Esophagus squamous epithelium (tissue), 5 donors: ENCODE results near the gene S100A16. TPM values are rescaled to one million over a fixed set of nuclear protein-coding genes. Genes with fewer than 3 reads are reported as not detected.

Experiments used
- DNase-seq: peaks from one replicate; lab custom pipeline; 2025; lab: John Stamatoyannopoulos, UW
- H3K27ac ChIP-seq, 4 donors: fragments of 200-600 bp; sonication (generic); one replicate each; pipeline ENCODE4 v1.5.1; 2016 to 2019; ENCODE audit warnings: mild to moderate bottlenecking in 1 of 4
- H3K27me3 ChIP-seq, 4 donors: fragments of 200-600 bp; sonication (generic); 1 replicate in 3 of 4; 2 replicates in 1 of 4; pipeline versions ENCODE4 v1.5.1 to v1.6.0; 2017 to 2021; ENCODE audit warnings: antibody characterized with exemption in 1 of 4
- H3K36me3 ChIP-seq, 3 donors: fragments of 200-600 bp; sonication (generic); one replicate each; pipeline ENCODE4 v1.5.1; 2016 to 2019
- H3K4me1 ChIP-seq, 3 donors: fragments of 200-600 bp; sonication (generic); one replicate each; pipeline ENCODE4 v1.5.1; 2017 to 2019
- H3K4me3 ChIP-seq, 4 donors: fragments of 200-600 bp; sonication (generic); 1 replicate in 3 of 4; 2 replicates in 1 of 4; pipeline ENCODE4 v1.5.1; 2016 to 2019; ENCODE audit warnings: mild to moderate bottlenecking in 2 of 4, moderate library complexity in 1 of 4
- H3K9me3 ChIP-seq, 3 donors: fragments of 200-600 bp; sonication (generic); one replicate each; pipeline ENCODE4 v1.5.1; 2016 to 2019
- CTCF ChIP-seq, 6 experiments: fragments of 450-650 bp in 4 of 6; fragments of 200-600 bp in 2 of 6; sonication (generic) in 2 of 6; IDR thresholded peaks; one replicate each; pipeline ENCODE4 v1.5.1; 2016 to 2019; ENCODE audit warnings: antibody characterized with exemption in 6 of 6, mild to moderate bottlenecking in 4 of 6, moderate library complexity in 4 of 6
- POLR2A ChIP-seq, 4 donors: fragments of 450-650 bp; IDR thresholded peaks; one replicate each; pipeline ENCODE4 v1.6.1; 2017; ENCODE audit warnings: antibody characterized with exemption in 4 of 4, mild to moderate bottlenecking in 4 of 4, moderate library complexity in 3 of 4
- WGBS, 2 donors: methylation state at CpG; one replicate each; pipeline ENCODE4 v1.1.5; 2018; 5-methylcytosine and 5-hydroxymethylcytosine counted together
- intact Hi-C: fragments of 100-400 bp; cut with DNase I; formaldehyde crosslinking; loops from one replicate; pipeline ENCODE4 v1.15.0; 2022
- total RNA-seq, 4 donors: library from RNA; depleted of rRNA; stranded (reverse); fragments of >200 nt; gene quantifications; one replicate each; pipeline ENCODE4 v1.1.0, GENCODE V29; 2016
- donor health status: DM: yes; HTN: yes; CAD: no.

The S100A16 gene
- total RNA-seq, 4 donors from 2014 or later = 1,372 to 2,409 (median 2,158) TPM

DNA sequence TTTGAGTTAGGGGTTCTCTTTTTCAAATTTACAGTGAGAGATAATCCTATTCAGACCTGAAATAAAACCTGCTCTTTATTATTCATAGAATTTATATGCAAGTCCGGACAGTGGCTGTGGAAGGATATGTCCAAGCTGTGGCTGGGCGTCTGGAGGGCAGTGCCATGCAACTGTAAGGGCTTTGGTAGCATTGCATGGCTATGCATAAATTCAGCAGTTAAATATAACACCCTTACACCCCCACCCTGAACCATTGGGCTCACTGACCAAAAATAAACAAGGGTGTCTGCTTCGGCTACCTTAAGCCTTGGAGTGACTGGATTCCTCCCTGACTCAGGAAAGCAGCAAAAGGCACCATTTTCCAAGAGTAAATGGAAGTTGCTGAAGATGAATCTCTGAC lies 26.3 kb upstream of the S100A16 start:
- no peaks in the 10 kb centered on the region for H3K9me3 ChIP-seq
- DNase-seq = no peak
- TF ChIP-seq CTCF (IDR thresholded peaks at IDR 0.05) (no peak), POLR2A (IDR thresholded peaks at IDR 0.05) (no peak)
- peaks cover 22 to 88% (median 61%) of the 10 kb centered on the region in 3 donors for H3K36me3 ChIP-seq
- H3K27me3 ChIP-seq = no peaks in the 10 kb centered on the region
- H3K27ac ChIP-seq = no peak overlapping the region
- H3K4me1 ChIP-seq = peaks cover 13 to 54% (median 21%) of the 10 kb centered on the region in 3 donors
- intact Hi-C loops = no loop called here
- H3K4me3 ChIP-seq = no peak overlapping the region
- 63 to 73% methylated on average over 3 of the region's 3 CpGs for WGBS, 2 donors

- Histone ChIP-seq H3K36me3 (peaks cover 22 to 78% (median 52%) of the 10 kb centered on the region in 3 donors), H3K4me1 (peaks cover 16 to 51% (median 25%) of the 10 kb centered on the region in 3 donors), H3K27me3 (no peaks in the 10 kb centered on the region), H3K27ac (no peak overlapping the region), H3K4me3 (no peak overlapping the region), H3K9me3 (no peaks in the 10 kb centered on the region)
- intact Hi-C loops = no loop called here
- DNase-seq = no peak
- TF ChIP-seq CTCF (IDR thresholded peaks at IDR 0.05) (no peak), POLR2A (IDR thresholded peaks at IDR 0.05) (no peak)
- WGBS, 2 donors = 65 to 86% methylated on average over 6 of the region's 6 CpGs
These were observed 25.3 kb upstream of the S100A16 start for GRCh38 chr1:153638261-153638660.

GRCh38 chr1:153636312-153636711 lies 23.4 kb upstream of the S100A16 start:
- Histone ChIP-seq H3K27ac (peak overlapping the region in 2 of 4 donors; percentile 15 to 99), H3K4me3 (no peak overlapping the region), H3K36me3 (peaks cover 22 to 59% (median 39%) of the 10 kb centered on the region in 3 donors), H3K4me1 (peaks cover 19 to 59% (median 33%) of the 10 kb centered on the region in 3 donors), H3K27me3 (no peaks in the 10 kb centered on the region), H3K9me3 (no peaks in the 10 kb centered on the region)
- WGBS, 2 donors = 83 to 91% methylated on average over 9 of the region's 9 CpGs
- intact Hi-C loops = no loop called here
- TF ChIP-seq CTCF (IDR thresholded peaks at IDR 0.05) (no peak), POLR2A (IDR thresholded peaks at IDR 0.05) (no peak)
- DNase-seq = no peak

- WGBS, 2 donors = 75 to 80% methylated on average over 6 to 7 of the region's 7 CpGs
- no peaks in the 10 kb centered on the region for H3K27me3 ChIP-seq
- peak overlapping the region in 2 of 4 donors; percentile 81 to 84 for H3K4me3 ChIP-seq
- no peak for TF ChIP-seq POLR2A (IDR thresholded peaks at IDR 0.05)
- no peak for TF ChIP-seq CTCF (IDR thresholded peaks at IDR 0.05)
- intact Hi-C loops = no loop called here
- H3K36me3 ChIP-seq = peaks cover 21 to 54% (median 39%) of the 10 kb centered on the region in 3 donors
- peak overlapping the region in 3 of 4 donors; percentile 99 to 100 (median 100) for H3K27ac ChIP-seq
- H3K4me1 ChIP-seq = peaks cover 19 to 57% (median 33%) of the 10 kb centered on the region in 3 donors
- no peaks in the 10 kb centered on the region for H3K9me3 ChIP-seq
- no peak for DNase-seq
These were observed 22.9 kb upstream of the S100A16 start for GRCh38 chr1:153635872-153636271.

DNA sequence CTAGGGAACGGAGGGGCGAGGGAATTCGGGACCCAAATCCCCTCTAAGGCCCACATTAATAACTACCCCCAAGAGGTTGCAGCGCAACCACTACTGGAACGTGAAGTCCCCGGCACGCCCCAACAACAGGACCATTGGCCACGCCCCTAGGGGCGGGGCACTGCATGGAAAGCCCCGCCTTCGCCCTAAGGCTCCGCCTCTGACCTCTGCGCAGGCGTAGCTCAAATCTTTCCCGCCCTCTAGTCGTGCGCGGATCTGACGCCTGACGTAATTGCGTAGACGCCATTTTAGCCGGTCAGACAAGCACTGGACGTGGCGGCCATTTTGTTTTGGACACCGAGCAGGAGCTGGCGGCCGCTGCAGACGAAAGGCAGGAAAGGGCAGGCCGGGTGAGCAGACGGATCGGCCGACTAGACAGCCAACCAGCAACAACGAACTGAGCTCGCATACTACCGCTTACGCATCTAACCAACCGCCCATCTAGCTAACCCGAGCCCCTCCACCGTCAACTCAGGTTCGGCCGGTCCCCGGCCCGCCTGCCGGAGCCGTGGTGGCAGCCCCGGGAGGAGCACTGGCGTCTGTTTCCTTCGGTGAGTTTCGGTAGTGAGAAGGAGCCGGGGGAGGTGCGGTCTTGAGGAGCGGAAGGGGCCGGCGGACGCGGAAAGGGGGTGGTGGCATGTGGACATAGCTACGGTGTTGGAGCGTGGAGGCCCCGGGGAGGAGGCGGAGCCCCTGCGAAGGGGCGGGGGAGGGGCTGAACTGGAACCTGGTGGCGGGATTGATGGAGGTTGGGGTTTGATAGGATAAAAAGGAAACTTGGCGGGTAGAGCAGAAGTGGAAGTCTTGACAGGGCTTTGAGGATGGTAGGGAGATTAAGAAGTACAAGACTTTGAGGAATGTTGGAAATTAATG lies 21.1 kb upstream of the S100A16 start, which contains the start of gene CHTOP:
Gene CHTOP, plus strand, starts transcription at position 313 of the 912 bp plus-strand sequence. CDS start 2,523 bp downstream, outside the sequence.
- peak; percentile 90 for DNase-seq
- Histone ChIP-seq H3K4me3 (peak within 1 kb of the TSS; percentile 81 to 90 (median 84)), H3K4me1 (peaks cover 19 to 59% (median 33%) of the 10 kb centered on the region in 3 donors), H3K36me3 (peaks cover 2 to 36% (median 20%) of the 10 kb centered on the region in 3 donors), H3K27me3 (no peaks in the 10 kb centered on the region), H3K27ac (peak within 1 kb of the TSS; percentile 99 to 100 (median 100)), H3K9me3 (no peaks in the 10 kb centered on the region)
- TF ChIP-seq CTCF (IDR thresholded peaks at IDR 0.05) = peak in 2 of 6 experiments; percentile 23 to 44
- TF ChIP-seq POLR2A (IDR thresholded peaks at IDR 0.05) = peak in 3 of 4 donors; percentile 12 to 76 (median 75)
- intact Hi-C loops = no loop called here
- 0 to 3% methylated on average over 25 to 31 of the region's 65 CpGs for WGBS, 2 donors
